Fibroblast of mammary gland (primary cell): ENCODE results near the gene CCDC28A.
"Not testable (repeated sequence)": the region's sequence is repeated elsewhere in the genome, so short reads cannot be mapped to it uniquely, and the experiment has no call there.

Experiments
- DNase-seq: peaks from one replicate; pipeline ENCODE4 v3.0.0-alpha.2; 2010; ENCODE audit warnings: low read depth
- H3K4me3 ChIP-seq: 2 replicates; pipeline ENCODE4 v1.5.1; 2011; ENCODE audit warnings: low read depth, mild to moderate bottlenecking, low read length, moderate library complexity; ENCODE audit not compliant: control insufficient read depth
- TF ChIP-seq, protein P1 (sequence below): conservative IDR thresholded peaks from 2 replicates; pipeline ENCODE4 v1.5.1; 2011; ENCODE audit warnings: low read depth, low read length, inconsistent platforms; ENCODE audit not compliant: control insufficient read depth, insufficient read depth

Gene CCDC28A

DNA sequence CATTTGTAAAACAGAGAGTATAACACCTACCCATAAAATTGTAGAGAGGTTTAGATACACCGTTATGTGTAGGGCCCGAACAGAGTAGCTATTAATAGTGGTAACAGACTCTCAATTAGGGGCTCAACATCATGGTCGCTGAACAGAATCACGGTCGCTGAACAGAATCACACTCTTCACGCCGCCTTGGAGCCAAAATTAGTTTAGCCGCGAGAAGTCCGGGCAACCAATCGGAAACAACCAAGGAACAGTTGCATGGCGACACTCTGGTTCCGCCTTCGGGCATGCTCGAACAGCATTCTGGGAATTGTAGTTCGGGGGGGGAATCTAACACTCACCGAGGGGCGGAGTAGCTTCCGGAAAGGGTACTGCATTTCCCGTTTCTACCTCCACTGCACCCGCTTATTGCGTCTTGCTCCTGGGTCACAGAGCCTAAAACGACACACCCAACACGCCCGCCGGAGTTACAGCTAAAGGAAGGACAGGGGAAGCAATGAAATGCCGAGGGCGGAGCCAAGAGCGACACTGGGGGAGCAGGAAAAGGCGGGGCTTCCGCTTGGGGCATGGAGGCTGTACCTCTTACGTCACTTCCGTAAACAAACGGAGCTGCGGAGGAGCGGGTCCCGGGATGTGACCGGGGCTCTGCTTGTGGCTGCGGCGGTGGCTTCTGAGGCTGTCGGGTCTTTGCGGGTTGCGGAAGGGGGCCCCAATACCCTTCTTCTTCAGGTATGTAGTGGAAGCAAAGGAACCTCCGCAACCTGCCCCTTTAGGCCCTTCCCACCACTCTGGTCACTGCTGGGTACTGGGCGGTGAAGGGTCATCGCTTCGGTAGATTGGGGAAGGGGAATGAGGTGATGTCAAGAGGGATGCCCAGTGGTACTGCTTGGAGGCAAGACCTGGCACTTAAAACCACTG, at the start of gene CCDC28A:
Gene CCDC28A, plus strand, starts transcription at position 593 of the 915 bp plus-strand sequence. CDS start 2,352 bp downstream, outside the sequence.
- TF ChIP-seq, protein P1, sequence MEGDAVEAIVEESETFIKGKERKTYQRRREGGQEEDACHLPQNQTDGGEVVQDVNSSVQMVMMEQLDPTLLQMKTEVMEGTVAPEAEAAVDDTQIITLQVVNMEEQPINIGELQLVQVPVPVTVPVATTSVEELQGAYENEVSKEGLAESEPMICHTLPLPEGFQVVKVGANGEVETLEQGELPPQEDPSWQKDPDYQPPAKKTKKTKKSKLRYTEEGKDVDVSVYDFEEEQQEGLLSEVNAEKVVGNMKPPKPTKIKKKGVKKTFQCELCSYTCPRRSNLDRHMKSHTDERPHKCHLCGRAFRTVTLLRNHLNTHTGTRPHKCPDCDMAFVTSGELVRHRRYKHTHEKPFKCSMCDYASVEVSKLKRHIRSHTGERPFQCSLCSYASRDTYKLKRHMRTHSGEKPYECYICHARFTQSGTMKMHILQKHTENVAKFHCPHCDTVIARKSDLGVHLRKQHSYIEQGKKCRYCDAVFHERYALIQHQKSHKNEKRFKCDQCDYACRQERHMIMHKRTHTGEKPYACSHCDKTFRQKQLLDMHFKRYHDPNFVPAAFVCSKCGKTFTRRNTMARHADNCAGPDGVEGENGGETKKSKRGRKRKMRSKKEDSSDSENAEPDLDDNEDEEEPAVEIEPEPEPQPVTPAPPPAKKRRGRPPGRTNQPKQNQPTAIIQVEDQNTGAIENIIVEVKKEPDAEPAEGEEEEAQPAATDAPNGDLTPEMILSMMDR: no peak
- H3K4me3 ChIP-seq: peak within 1 kb of the TSS; percentile 95
- DNase-seq: peak; percentile 94

GRCh38 chr6:138724015-138724414, 49.6 kb upstream of the CCDC28A start:
- TF ChIP-seq, protein P1: no peak
- no peak overlapping the region for H3K4me3 ChIP-seq
- peak; percentile 5 for DNase-seq

DNA sequence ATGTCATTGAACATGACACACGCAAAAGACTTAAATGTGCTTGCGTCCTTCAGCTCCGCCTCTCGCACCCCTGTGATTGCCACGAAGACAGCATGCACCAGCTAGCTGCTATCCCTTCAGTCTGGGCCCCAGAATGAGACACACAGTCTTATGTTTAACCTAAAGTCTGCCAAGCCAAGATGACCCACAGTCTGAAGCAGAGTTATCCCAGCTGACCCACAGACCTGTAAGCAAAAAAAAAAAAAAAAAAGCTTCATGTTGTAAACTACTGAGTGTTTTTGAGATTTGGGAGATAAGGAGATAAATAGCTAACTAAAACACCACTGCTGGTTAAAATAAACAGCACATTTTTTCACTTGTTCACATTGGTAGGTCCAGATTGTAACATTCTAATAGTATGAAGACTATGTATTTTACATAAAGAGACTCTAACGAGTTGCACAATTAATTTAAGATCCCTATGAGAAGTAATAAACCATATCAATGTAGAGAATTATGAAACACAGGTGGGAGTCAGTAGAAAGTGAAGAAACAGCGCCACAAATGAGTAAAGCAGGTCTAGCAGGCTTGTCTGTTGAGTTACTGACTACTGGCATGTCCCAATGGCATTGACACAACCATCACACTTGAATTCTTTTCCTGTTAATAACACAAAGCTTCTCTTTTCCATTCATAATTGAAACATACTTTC, 47.4 kb upstream of the CCDC28A start:
- TF ChIP-seq, protein P1: no peak
- DNase-seq: no peak
- no peak overlapping the region for H3K4me3 ChIP-seq

- TF ChIP-seq, protein P1: no peak
- DNase-seq: no peak
- no peak overlapping the region for H3K4me3 ChIP-seq
These were observed 46.8 kb upstream of the CCDC28A start for GRCh38 chr6:138726757-138727097.

DNA sequence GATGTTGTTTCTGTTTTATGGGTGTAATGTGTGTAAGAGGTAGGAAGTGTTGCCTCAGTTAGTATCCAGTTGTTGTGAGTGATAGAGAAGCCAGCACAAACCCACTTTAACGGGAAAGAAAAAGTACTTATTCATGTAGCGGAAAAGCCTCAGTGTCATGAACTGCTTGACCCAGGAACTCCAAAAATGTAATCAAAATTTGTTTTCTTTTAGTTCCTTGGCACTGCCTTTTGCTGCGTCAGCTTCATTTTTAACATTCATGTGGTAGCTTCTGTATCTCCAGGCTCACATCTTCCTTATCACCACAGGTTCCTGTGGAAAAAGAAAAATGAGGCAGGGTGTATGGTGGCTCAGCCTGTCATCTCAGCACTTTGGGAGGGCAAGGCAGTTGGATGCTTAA, 46.4 kb upstream of the CCDC28A start:
- no peak for DNase-seq

GRCh38 chr6:138728662-138729061, 44.9 kb upstream of the CCDC28A start:
- TF ChIP-seq, protein P1: no peak
- no peak overlapping the region for H3K4me3 ChIP-seq
- no peak for DNase-seq

More for the DNA sequence above, 46.4 kb upstream of the CCDC28A start:
- H3K4me3 ChIP-seq: no peak overlapping the region
- TF ChIP-seq, protein P1: no peak

GRCh38 chr6:138730037-138730436, 43.5 kb upstream of the CCDC28A start:
- not testable (repeated sequence) for DNase-seq, H3K4me3 ChIP-seq
